ENCODE measurements around the gene ARRB2.
"Not testable (repeated sequence)": the region's sequence is repeated elsewhere in the genome, so short reads cannot be mapped to it uniquely, and the experiment has no call there.

DNA sequence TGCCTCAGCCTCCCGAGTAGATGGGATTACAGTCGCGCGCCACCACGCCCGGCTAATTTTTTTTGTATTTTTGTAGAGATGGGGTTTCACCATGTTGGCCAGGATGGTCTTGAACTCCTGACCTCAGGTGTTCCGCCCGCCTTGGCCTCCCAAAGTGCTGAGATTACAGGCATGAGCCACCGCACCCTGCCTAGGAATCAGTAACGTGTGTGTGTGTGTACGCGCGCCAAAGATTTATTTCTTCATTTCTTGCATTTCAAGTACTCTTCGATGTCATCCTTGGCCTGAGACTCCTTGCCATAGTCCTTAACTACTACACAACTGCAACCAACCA is 5.9 kb upstream of the ARRB2 start:
- TF ChIP-seq CTCF (IDR thresholded peaks at IDR 0.05; ENCODE audit: low read depth, low read length, missing input control); RAD21 (IDR thresholded peaks at IDR 0.05); MAX (IDR thresholded peaks at IDR 0.05); REST (IDR thresholded peaks at IDR 0.05): not testable (repeated sequence)
